ENCODE measurements around the gene PDE8A.

DNA sequence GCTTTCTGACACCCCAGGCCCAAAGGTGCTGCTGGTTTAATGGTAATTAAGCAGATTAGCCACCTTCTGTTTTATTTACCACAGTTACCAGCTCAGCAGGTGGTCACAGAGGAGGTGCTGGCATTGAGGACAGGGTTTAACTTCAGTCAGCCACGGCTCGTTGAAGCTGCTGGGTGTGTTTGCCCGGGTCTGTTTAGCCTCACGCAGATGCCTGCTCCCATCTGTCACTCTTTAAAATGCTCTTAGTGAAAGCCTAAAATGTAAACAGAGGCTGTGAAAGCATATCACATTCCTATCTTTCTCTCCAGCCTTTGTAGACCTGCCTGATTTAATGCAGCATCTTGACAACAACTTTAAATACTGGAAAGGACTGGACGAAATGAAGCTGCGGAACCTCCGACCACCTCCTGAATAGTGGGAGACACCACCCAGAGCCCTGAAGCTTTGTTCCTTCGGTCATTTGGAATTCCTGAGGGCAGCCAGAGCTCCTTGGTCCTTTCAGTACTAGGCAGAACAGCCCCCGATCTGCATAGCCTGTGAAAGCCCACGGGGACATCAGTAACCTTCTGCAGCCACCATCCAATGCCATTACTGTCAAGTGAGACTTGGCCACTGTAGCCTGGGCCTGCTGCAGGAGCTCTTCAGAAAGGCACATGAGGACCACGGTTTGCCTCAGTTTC lies 156.0 kb downstream of the PDE8A start:
- TF ChIP-seq, protein P1, sequence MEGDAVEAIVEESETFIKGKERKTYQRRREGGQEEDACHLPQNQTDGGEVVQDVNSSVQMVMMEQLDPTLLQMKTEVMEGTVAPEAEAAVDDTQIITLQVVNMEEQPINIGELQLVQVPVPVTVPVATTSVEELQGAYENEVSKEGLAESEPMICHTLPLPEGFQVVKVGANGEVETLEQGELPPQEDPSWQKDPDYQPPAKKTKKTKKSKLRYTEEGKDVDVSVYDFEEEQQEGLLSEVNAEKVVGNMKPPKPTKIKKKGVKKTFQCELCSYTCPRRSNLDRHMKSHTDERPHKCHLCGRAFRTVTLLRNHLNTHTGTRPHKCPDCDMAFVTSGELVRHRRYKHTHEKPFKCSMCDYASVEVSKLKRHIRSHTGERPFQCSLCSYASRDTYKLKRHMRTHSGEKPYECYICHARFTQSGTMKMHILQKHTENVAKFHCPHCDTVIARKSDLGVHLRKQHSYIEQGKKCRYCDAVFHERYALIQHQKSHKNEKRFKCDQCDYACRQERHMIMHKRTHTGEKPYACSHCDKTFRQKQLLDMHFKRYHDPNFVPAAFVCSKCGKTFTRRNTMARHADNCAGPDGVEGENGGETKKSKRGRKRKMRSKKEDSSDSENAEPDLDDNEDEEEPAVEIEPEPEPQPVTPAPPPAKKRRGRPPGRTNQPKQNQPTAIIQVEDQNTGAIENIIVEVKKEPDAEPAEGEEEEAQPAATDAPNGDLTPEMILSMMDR (IDR thresholded peaks at IDR 0.05): no peak
- TF ChIP-seq POLR2A (IDR thresholded peaks at IDR 0.05): no peak
